K562 (cell line): ENCODE measurements around the gene ACADM. TPM values are rescaled to one million over a fixed set of nuclear protein-coding genes. Genes with fewer than 3 reads are reported as not detected.
A peak's percentile ranks its signal among the peaks of the same experiment; 100 is the strongest.

ENCODE experiments used
- CHCHD3 ChIP-seq: fragments of 250-450 bp; sonication (Bioruptor Pico); IDR thresholded peaks from 2 replicates; pipeline ENCODE4 v2.1.2; 2022; ENCODE audit warnings: mild to moderate bottlenecking
- FOSL1 ChIP-seq: fragments of 200-800 bp; sonication (Bioruptor generic); conservative IDR thresholded peaks from 2 replicates; pipeline ENCODE4 v1.6.1; 2016; ENCODE audit warnings: missing genetic modification characterization, missing compliant biosample characterization
- FOXJ2 ChIP-seq: fragments of 200-800 bp; sonication (Bioruptor generic); IDR thresholded peaks from 2 replicates; pipeline ENCODE4 v1.6.1; 2016; ENCODE audit warnings: missing genetic modification characterization, missing compliant biosample characterization
- NFYB ChIP-seq: IDR thresholded peaks from 2 replicates; pipeline ENCODE4 v1.6.1; 2011; ENCODE audit warnings: mild to moderate bottlenecking, moderate library complexity; ENCODE audit not compliant: insufficient read length; ENCODE audit errors: extremely low read depth
- SAFB ChIP-seq: fragments of 200-400 bp; formaldehyde crosslinking; IDR thresholded peaks from 2 replicates; pipeline ENCODE4 v1.6.1; 2017; ENCODE audit warnings: low read depth, low read length, borderline replicate concordance
- ZNF197 ChIP-seq: fragments of 200-800 bp; sonication (Bioruptor generic); IDR thresholded peaks from 2 replicates; pipeline ENCODE4 v1.6.1; 2016; ENCODE audit warnings: low read depth, missing genetic modification characterization, missing compliant biosample characterization
- polyA plus RNA-seq, 8 experiments: library from polyadenylated mRNA; depleted of rRNA in 4 of 8; stranded (reverse) in 5 of 8; unstranded in 3 of 8; fragments of >200 nt; fragmentation: Nextera tagmentation in 2 of 8; fragmentation: Illumina TruSeq in 1 of 8; extraction: Ambion mirVana in 2 of 8; extraction: Trizol in 1 of 8; gene quantifications; 2 replicates each; pipeline versions ENCODE4 v1.2.1 to v1.2.3, GENCODE V29; 2011 to 2014; ENCODE audit warnings: inconsistent platforms in 1 of 8, missing spikeins in 1 of 8
- total RNA-seq, 7 experiments: library from RNA; depleted of rRNA in 6 of 7; stranded (reverse); fragments of >200 nt in 6 of 7; fragmentation: Illumina TruSeq in 2 of 7; extraction: Trizol in 2 of 7; gene quantifications; 2 replicates each; pipeline versions ENCODE4 v1.2.1 to v1.2.3, GENCODE V29; 2011 to 2021; ENCODE audit warnings: low replicate concordance in 1 of 7
- TF ChIP-seq, protein P1 (sequence below): sonication (generic); formaldehyde crosslinking; IDR thresholded peaks from 2 replicates; pipeline ENCODE4 v1.8.1; 2023; ENCODE audit warnings: mild to moderate bottlenecking, missing genetic modification reagents
- TF ChIP-seq, protein P2 (sequence below): IDR thresholded peaks from 2 replicates; pipeline ENCODE4 v1.6.1; 2012; ENCODE audit warnings: low read depth, low read length, improper control_type of control experiment, borderline replicate concordance
- TF ChIP-seq, protein P3 (sequence below): fragments of 450-650 bp; formaldehyde crosslinking; IDR thresholded peaks from 2 replicates; pipeline ENCODE4 v1.4.0; 2022; ENCODE audit warnings: missing genetic modification characterization
- TF ChIP-seq, protein P4 (sequence below): sonication (generic); formaldehyde crosslinking; IDR thresholded peaks from 2 replicates; pipeline ENCODE4 v1.8.0; 2022; ENCODE audit warnings: mild to moderate bottlenecking, missing genetic modification reagents
- TF ChIP-seq, protein P5 (sequence below), 2 experiments: fragments of 200-800 bp in 1 of 2; sonication (Bioruptor generic) in 1 of 2; sonication (generic) in 1 of 2; formaldehyde crosslinking in 1 of 2; IDR thresholded peaks in 1 of 2; conservative IDR thresholded peaks in 1 of 2; 2 replicates each; pipeline versions ENCODE4 v1.5.0 to v1.6.1; 2016 to 2020; ENCODE audit warnings: missing compliant biosample characterization in 1 of 2, missing genetic modification characterization in 1 of 2, missing genetic modification reagents in 1 of 2
- TF ChIP-seq, protein P6 (sequence below): fragments of 250-450 bp; sonication (Bioruptor Pico); IDR thresholded peaks from 2 replicates; pipeline ENCODE4 v1.8.0; 2022; ENCODE audit warnings: inconsistent platforms
- TF ChIP-seq, protein P7 (sequence below): sonication (generic); formaldehyde crosslinking; IDR thresholded peaks from 2 replicates; pipeline ENCODE4 v1.8.0; 2022; ENCODE audit warnings: mild to moderate bottlenecking, missing genetic modification reagents, borderline replicate concordance

ACADM gene
- total and polyA plus RNA-seq, 9 of the 15 experiments (the other 6 are each of a cell fraction or from before 2014, with no cell fraction given): 82.5 to 156 (median 123) TPM

DNA sequence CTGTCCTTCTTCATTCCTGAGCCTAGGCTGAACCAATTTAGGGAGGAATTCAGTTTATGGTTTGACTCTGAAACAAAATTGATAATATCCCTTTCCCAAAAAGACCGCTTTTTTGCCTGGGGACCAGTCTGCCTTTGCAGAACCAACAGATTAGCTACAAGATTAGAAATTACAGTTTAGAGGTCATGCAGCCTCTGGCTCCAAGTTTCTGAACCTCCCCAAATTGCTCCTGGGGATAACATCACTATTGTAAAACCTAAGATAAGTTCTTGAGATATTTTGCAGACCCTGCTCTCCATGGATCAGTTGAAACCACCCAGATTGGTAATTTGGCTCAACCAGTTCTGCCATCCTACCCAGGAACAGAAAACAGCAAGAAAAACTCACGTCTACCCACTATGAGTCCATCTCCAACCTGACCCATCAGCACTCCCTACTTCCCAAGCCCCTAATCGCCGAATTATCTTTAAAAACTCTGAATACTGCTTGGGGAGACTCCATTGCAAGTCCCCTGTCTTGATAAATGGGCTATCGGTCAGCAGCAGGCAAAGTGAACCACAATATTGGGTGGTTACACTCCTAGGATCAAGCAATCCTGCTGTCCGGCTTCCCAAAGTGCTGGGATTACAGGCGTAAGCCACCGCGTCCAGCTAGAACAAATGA, 60.9 kb downstream of the ACADM start (continued):
- TF ChIP-seq, protein P1, sequence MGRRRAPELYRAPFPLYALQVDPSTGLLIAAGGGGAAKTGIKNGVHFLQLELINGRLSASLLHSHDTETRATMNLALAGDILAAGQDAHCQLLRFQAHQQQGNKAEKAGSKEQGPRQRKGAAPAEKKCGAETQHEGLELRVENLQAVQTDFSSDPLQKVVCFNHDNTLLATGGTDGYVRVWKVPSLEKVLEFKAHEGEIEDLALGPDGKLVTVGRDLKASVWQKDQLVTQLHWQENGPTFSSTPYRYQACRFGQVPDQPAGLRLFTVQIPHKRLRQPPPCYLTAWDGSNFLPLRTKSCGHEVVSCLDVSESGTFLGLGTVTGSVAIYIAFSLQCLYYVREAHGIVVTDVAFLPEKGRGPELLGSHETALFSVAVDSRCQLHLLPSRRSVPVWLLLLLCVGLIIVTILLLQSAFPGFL (CRISPR knock-in tag): 0 out of 2 replicates have a peak, but pooled peaks have one; percentile 50
- TF ChIP-seq FOSL1 (tag): 0 out of 2 replicates have a peak, but pooled peaks have one; percentile 28
- TF ChIP-seq, protein P2, sequence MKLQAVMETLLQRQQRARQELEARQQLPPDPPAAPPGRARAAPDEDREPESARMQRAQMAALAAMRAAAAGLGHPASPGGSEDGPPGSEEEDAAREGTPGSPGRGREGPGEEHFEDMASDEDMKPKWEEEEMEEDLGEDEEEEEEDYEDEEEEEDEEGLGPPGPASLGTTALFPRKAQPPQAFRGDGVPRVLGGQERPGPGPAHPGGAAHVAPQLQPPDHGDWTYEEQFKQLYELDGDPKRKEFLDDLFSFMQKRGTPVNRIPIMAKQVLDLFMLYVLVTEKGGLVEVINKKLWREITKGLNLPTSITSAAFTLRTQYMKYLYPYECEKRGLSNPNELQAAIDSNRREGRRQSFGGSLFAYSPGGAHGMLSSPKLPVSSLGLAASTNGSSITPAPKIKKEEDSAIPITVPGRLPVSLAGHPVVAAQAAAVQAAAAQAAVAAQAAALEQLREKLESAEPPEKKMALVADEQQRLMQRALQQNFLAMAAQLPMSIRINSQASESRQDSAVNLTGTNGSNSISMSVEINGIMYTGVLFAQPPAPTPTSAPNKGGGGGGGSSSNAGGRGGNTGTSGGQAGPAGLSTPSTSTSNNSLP: peak; percentile 35; the same call in 1 of the 2 replicates
- TF ChIP-seq NFYB: no peak
- TF ChIP-seq ZNF197 (CRISPR knock-in tag): 0 out of 2 replicates have a peak, but pooled peaks have one; percentile 51
- TF ChIP-seq, protein P3, sequence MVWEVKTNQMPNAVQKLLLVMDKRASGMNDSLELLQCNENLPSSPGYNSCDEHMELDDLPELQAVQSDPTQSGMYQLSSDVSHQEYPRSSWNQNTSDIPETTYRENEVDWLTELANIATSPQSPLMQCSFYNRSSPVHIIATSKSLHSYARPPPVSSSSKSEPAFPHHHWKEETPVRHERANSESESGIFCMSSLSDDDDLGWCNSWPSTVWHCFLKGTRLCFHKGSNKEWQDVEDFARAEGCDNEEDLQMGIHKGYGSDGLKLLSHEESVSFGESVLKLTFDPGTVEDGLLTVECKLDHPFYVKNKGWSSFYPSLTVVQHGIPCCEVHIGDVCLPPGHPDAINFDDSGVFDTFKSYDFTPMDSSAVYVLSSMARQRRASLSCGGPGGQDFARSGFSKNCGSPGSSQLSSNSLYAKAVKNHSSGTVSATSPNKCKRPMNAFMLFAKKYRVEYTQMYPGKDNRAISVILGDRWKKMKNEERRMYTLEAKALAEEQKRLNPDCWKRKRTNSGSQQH: peak; percentile 32; the same call in 1 of the 2 replicates
- TF ChIP-seq, protein P4, sequence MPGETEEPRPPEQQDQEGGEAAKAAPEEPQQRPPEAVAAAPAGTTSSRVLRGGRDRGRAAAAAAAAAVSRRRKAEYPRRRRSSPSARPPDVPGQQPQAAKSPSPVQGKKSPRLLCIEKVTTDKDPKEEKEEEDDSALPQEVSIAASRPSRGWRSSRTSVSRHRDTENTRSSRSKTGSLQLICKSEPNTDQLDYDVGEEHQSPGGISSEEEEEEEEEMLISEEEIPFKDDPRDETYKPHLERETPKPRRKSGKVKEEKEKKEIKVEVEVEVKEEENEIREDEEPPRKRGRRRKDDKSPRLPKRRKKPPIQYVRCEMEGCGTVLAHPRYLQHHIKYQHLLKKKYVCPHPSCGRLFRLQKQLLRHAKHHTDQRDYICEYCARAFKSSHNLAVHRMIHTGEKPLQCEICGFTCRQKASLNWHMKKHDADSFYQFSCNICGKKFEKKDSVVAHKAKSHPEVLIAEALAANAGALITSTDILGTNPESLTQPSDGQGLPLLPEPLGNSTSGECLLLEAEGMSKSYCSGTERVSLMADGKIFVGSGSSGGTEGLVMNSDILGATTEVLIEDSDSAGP (CRISPR knock-in tag): no peak
- no peak for TF ChIP-seq CHCHD3 (CRISPR knock-in tag)
- TF ChIP-seq, protein P5, sequence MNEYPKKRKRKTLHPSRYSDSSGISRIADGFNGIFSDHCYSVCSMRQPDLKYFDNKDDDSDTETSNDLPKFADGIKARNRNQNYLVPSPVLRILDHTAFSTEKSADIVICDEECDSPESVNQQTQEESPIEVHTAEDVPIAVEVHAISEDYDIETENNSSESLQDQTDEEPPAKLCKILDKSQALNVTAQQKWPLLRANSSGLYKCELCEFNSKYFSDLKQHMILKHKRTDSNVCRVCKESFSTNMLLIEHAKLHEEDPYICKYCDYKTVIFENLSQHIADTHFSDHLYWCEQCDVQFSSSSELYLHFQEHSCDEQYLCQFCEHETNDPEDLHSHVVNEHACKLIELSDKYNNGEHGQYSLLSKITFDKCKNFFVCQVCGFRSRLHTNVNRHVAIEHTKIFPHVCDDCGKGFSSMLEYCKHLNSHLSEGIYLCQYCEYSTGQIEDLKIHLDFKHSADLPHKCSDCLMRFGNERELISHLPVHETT (CRISPR knock-in tag; conservative IDR thresholded peaks at IDR 0.05 in 1 of 2, IDR thresholded peaks at IDR 0.05 in 1 of 2): 0 out of 4 replicates have a peak, but pooled peaks of 1 of the 2 experiments have one; percentile 35
- TF ChIP-seq, protein P6, sequence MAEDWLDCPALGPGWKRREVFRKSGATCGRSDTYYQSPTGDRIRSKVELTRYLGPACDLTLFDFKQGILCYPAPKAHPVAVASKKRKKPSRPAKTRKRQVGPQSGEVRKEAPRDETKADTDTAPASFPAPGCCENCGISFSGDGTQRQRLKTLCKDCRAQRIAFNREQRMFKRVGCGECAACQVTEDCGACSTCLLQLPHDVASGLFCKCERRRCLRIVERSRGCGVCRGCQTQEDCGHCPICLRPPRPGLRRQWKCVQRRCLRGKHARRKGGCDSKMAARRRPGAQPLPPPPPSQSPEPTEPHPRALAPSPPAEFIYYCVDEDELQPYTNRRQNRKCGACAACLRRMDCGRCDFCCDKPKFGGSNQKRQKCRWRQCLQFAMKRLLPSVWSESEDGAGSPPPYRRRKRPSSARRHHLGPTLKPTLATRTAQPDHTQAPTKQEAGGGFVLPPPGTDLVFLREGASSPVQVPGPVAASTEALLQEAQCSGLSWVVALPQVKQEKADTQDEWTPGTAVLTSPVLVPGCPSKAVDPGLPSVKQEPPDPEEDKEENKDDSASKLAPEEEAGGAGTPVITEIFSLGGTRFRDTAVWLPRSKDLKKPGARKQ (CRISPR knock-in tag): no peak
- TF ChIP-seq, protein P7, sequence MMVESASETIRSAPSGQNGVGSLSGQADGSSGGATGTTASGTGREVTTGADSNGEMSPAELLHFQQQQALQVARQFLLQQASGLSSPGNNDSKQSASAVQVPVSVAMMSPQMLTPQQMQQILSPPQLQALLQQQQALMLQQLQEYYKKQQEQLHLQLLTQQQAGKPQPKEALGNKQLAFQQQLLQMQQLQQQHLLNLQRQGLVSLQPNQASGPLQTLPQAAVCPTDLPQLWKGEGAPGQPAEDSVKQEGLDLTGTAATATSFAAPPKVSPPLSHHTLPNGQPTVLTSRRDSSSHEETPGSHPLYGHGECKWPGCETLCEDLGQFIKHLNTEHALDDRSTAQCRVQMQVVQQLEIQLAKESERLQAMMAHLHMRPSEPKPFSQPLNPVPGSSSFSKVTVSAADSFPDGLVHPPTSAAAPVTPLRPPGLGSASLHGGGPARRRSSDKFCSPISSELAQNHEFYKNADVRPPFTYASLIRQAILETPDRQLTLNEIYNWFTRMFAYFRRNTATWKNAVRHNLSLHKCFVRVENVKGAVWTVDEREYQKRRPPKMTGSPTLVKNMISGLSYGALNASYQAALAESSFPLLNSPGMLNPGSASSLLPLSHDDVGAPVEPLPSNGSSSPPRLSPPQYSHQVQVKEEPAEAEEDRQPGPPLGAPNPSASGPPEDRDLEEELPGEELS (CRISPR knock-in tag): no peak
- no peak for TF ChIP-seq SAFB
- no peak for TF ChIP-seq FOXJ2
